Measurements from ENCODE around the gene TRIM72. TPM values are rescaled to one million over a fixed set of nuclear protein-coding genes. Genes with fewer than 3 reads are reported as not detected.
"Not testable (repeated sequence)": the region's sequence is repeated elsewhere in the genome, so short reads cannot be mapped to it uniquely, and the experiment has no call there.

TRIM72 gene, protein sequence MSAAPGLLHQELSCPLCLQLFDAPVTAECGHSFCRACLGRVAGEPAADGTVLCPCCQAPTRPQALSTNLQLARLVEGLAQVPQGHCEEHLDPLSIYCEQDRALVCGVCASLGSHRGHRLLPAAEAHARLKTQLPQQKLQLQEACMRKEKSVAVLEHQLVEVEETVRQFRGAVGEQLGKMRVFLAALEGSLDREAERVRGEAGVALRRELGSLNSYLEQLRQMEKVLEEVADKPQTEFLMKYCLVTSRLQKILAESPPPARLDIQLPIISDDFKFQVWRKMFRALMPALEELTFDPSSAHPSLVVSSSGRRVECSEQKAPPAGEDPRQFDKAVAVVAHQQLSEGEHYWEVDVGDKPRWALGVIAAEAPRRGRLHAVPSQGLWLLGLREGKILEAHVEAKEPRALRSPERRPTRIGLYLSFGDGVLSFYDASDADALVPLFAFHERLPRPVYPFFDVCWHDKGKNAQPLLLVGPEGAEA
- total RNA-seq (under 1 TPM; 0.08 to 0.17 TPM), total RNA-seq (1.4 to 2.6 reads per million in 2 donors)

- no peak for DNase-seq
Observed at GRCh38 chr16:31213877-31214707, at the start of gene TRIM72. TSS of gene TRIM72 (plus strand) at chr16:31214119. CDS start at chr16:31214739, 620 bp downstream.

GRCh38 chr16:31167315-31167714 is 46.6 kb upstream of the TRIM72 start:
- peaks cover 2% of the 10 kb centered on the region for H3K4me1 Mint-ChIP-seq
- H3K9me3 ChIP-seq (ENCODE audit: control insufficient read depth, low read length, poor library complexity, severe bottlenecking): no peaks in the 10 kb centered on the region
- DNase-seq (no peak), ATAC-seq (no peak)
- H3K27ac Mint-ChIP-seq: no peak overlapping the region
- no peak overlapping the region for H3K4me3 Mint-ChIP-seq
- H3K27me3 Mint-ChIP-seq: peaks cover 6% of the 10 kb centered on the region
- no peaks in the 10 kb centered on the region for H3K36me3 Mint-ChIP-seq (ENCODE audit: low read depth)

More at GRCh38 chr16:31213877-31214707, at the start of gene TRIM72:
- Mint-ChIP-seq H3K36me3 (ENCODE audit: low read depth) (no peaks in the 10 kb centered on the region), H3K27ac (no peak within 1 kb of the TSS), H3K4me1 (peaks cover 24% of the 10 kb centered on the region), H3K27me3 (peaks cover 41% of the 10 kb centered on the region), H3K4me3 (peak within 1 kb of the TSS; percentile 87)
- no peak for ATAC-seq
- no peaks in the 10 kb centered on the region for H3K9me3 ChIP-seq (ENCODE audit: control insufficient read depth, low read length, poor library complexity, severe bottlenecking)

DNA sequence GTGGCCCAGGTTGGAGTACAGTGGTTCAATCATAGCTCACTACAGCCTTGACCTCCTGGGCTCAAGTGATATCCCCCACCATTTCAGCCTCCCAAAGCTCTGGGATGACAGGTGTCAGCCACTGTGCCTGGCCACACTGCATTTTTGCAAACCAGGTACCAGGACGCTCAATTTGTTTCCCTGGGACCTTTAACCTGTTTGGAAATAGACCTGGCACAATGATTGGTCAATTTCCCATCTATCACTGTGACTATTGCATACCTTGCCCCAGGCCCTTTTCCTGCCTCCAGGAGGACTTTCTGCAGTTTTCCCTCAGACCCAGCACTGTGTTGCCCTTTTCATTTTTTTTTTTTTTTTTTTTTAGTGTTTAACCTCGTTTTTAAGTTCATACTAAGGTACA is 45.1 kb upstream of the TRIM72 start:
- peaks cover 6% of the 10 kb centered on the region for H3K27me3 Mint-ChIP-seq
- no peak overlapping the region for H3K27ac Mint-ChIP-seq
- no peak overlapping the region for H3K4me3 Mint-ChIP-seq
- peaks cover 2% of the 10 kb centered on the region for H3K4me1 Mint-ChIP-seq
- DNase-seq (no peak), ATAC-seq (no peak)
- H3K36me3 Mint-ChIP-seq (ENCODE audit: low read depth): no peaks in the 10 kb centered on the region
- no peaks in the 10 kb centered on the region for H3K9me3 ChIP-seq (ENCODE audit: control insufficient read depth, low read length, poor library complexity, severe bottlenecking)

DNA sequence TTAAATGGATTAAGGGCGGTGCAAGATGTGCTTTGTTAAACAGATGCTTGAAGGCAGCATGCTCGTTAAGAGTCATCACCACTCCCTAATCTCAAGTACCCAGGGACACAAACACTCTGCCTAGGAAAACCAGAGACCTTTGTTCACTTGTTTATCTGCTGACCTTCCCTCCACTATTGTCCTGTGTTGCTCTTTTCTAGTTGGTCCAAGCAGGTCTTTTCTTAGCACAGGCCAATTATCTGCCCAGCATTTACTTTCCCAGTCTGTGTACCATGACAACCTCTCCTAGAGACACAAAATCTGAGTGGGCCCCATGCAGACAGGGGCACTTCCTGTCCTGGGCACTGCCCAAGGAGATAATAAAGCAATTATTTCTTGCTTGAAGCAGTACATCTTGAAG is 43.9 kb upstream of the TRIM72 start:
- H3K4me1 Mint-ChIP-seq, H3K4me3 Mint-ChIP-seq: not testable (repeated sequence)

DNA sequence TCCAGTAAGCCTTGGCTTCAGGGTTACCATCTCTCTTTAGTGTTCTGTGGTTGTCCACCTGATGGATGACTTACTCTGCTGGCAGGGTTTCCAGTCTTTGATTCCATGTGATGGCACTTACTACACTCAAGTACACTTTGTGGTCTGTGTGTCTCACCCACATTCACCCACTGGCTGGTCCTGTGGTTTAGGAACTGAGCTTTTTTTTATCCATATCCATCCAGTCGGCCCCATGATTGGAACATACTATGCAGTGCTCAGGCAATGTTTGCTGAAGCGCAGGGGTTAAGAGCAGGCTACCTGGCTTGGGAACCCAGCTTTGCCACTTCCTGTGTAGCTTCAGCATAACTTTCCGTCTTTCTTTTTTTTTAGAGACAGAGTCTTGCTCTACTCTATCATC is 36.8 kb upstream of the TRIM72 start:
- peak; percentile 28 for ATAC-seq
- H3K4me3 Mint-ChIP-seq: peak overlapping the region; percentile 80
- H3K36me3 Mint-ChIP-seq (ENCODE audit: low read depth): peaks cover 3% of the 10 kb centered on the region
- no peaks in the 10 kb centered on the region for H3K27me3 Mint-ChIP-seq
- peak in 1 of 3 donors; percentile 28 for DNase-seq
- no peaks in the 10 kb centered on the region for H3K9me3 ChIP-seq (ENCODE audit: control insufficient read depth, low read length, poor library complexity, severe bottlenecking)
- H3K27ac Mint-ChIP-seq: peak overlapping the region; percentile 79
- peaks cover 26% of the 10 kb centered on the region for H3K4me1 Mint-ChIP-seq

More for the DNA sequence above, 43.9 kb upstream of the TRIM72 start:
- not testable (repeated sequence) for ATAC-seq; H3K27ac Mint-ChIP-seq; H3K27me3 Mint-ChIP-seq; DNase-seq; H3K9me3 ChIP-seq (ENCODE audit: control insufficient read depth, low read length, poor library complexity, severe bottlenecking); H3K36me3 Mint-ChIP-seq (ENCODE audit: low read depth)

GRCh38 chr16:31179219-31179746 is 34.6 kb upstream of the TRIM72 start:
- H3K9me3 ChIP-seq (ENCODE audit: control insufficient read depth, low read length, poor library complexity, severe bottlenecking): no peaks in the 10 kb centered on the region
- Mint-ChIP-seq H3K4me3 (peak overlapping the region; percentile 95), H3K27me3 (no peaks in the 10 kb centered on the region), H3K27ac (peak overlapping the region; percentile 99), H3K36me3 (ENCODE audit: low read depth) (peaks cover 8% of the 10 kb centered on the region), H3K4me1 (peaks cover 44% of the 10 kb centered on the region)
- DNase-seq (no peak), ATAC-seq (no peak)

GRCh38 chr16:31179747-31180459 is 34.0 kb upstream of the TRIM72 start, which contains the start of gene FUS:
TSS of gene FUS (plus strand) at chr16:31180139. CDS start at chr16:31180215, 76 bp downstream.
- H3K36me3 Mint-ChIP-seq (ENCODE audit: low read depth): peaks cover 11% of the 10 kb centered on the region
- no peaks in the 10 kb centered on the region for H3K27me3 Mint-ChIP-seq
- H3K9me3 ChIP-seq (ENCODE audit: control insufficient read depth, low read length, poor library complexity, severe bottlenecking): no peaks in the 10 kb centered on the region
- ATAC-seq (peak; percentile 71), DNase-seq (peak; percentile 86 to 90 (median 88))
- H3K4me1 Mint-ChIP-seq: peaks cover 47% of the 10 kb centered on the region
- H3K27ac Mint-ChIP-seq: peak within 1 kb of the TSS; percentile 99
- peak within 1 kb of the TSS; percentile 95 for H3K4me3 Mint-ChIP-seq

- H3K9me3 ChIP-seq (ENCODE audit: control insufficient read depth, low read length, poor library complexity, severe bottlenecking): no peaks in the 10 kb centered on the region
- DNase-seq: no peak
- peak overlapping the region; percentile 99 for H3K27ac Mint-ChIP-seq
Observed at GRCh38 chr16:31181102-31181830, 32.7 kb upstream of the TRIM72 start.

GRCh38 chr16:31182391-31182790 is 31.5 kb upstream of the TRIM72 start:
- H3K27ac Mint-ChIP-seq: peak overlapping the region; percentile 99
- peaks cover 64% of the 10 kb centered on the region for H3K4me1 Mint-ChIP-seq
- ATAC-seq (no peak), DNase-seq (no peak)
- no peaks in the 10 kb centered on the region for H3K9me3 ChIP-seq (ENCODE audit: control insufficient read depth, low read length, poor library complexity, severe bottlenecking)
- peak overlapping the region; percentile 95 for H3K4me3 Mint-ChIP-seq
- peaks cover 18% of the 10 kb centered on the region for H3K36me3 Mint-ChIP-seq (ENCODE audit: low read depth)
- no peaks in the 10 kb centered on the region for H3K27me3 Mint-ChIP-seq

More at GRCh38 chr16:31181102-31181830, 32.7 kb upstream of the TRIM72 start:
- H3K4me1 Mint-ChIP-seq: peaks cover 59% of the 10 kb centered on the region
- H3K27me3 Mint-ChIP-seq: no peaks in the 10 kb centered on the region
- H3K36me3 Mint-ChIP-seq (ENCODE audit: low read depth): peaks cover 18% of the 10 kb centered on the region
- no peak for ATAC-seq
- H3K4me3 Mint-ChIP-seq: peak overlapping the region; percentile 95

DNA sequence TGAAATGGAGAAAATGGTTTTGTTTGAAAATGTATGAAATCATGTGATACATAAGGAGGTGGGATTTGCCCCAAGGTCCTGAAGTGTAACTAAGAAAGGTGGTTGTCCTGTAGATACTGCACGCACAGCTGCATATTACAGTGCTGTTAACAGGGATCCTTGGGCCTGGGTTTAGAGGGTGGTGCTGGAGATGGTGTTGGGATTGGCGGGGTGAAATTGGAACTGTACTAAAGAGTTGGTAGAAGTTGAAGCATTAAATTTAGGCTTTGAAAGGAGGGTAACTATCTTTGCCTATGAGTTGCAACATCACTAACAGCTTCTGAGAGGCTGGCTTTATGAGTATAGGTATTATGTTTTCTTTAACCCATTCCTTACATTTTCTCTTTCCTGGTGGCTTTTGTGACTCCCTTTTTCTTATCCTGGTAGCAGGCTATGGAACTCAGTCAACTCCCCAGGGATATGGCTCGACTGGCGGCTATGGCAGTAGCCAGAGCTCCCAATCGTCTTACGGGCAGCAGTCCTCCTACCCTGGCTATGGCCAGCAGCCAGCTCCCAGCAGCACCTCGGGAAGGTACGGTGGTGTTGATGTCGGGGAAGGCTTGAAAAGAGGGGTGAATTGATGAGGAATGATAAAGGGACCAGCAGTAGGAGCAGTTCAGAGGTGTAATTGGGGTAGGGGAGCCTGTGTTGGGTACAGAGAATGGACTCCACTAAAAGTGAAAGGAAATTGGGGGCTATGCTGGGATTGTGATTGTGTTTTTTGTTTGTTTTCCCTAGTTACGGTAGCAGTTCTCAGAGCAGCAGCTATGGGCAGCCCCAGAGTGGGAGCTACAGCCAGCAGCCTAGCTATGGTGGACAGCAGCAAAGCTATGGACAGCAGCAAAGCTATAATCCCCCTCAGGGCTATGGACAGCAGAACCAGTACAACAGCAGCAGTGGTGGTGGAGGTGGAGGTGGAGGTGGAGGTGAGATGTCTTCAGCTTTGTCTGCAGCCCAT is 30.2 kb upstream of the TRIM72 start:
- H3K4me1 Mint-ChIP-seq: peaks cover 62% of the 10 kb centered on the region

DNA sequence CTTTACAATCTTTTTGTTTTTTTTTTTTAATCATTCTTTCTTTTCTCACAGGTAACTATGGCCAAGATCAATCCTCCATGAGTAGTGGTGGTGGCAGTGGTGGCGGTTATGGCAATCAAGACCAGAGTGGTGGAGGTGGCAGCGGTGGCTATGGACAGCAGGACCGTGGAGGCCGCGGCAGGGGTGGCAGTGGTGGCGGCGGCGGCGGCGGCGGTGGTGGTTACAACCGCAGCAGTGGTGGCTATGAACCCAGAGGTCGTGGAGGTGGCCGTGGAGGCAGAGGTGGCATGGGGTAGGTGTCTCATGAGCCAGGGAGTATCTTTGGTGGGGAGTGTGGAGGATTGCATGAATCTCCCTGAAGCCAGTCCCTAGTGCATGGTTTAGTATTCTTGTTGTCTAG is 29.0 kb upstream of the TRIM72 start:
- Mint-ChIP-seq H3K27ac (peak overlapping the region; percentile 99), H3K4me1 (peaks cover 68% of the 10 kb centered on the region), H3K4me3 (peak overlapping the region; percentile 56), H3K36me3 (ENCODE audit: low read depth) (peaks cover 22% of the 10 kb centered on the region), H3K27me3 (no peaks in the 10 kb centered on the region)
- DNase-seq (no peak), ATAC-seq (no peak)
- H3K9me3 ChIP-seq (ENCODE audit: control insufficient read depth, low read length, poor library complexity, severe bottlenecking): no peaks in the 10 kb centered on the region

More for the DNA sequence above, 30.2 kb upstream of the TRIM72 start:
- DNase-seq (no peak), ATAC-seq (no peak)
- Mint-ChIP-seq H3K27me3 (no peaks in the 10 kb centered on the region), H3K4me3 (peak overlapping the region; percentile 70), H3K36me3 (ENCODE audit: low read depth) (peaks cover 18% of the 10 kb centered on the region), H3K27ac (peak overlapping the region; percentile 99)
- H3K9me3 ChIP-seq (ENCODE audit: control insufficient read depth, low read length, poor library complexity, severe bottlenecking): no peaks in the 10 kb centered on the region

All from T-helper 17 cell (primary cell).